ENCODE data around the gene SLC7A6. TPM values are rescaled to one million over a fixed set of nuclear protein-coding genes. Genes with fewer than 3 reads are reported as not detected.

The SLC7A6 gene
- total RNA-seq, 4 donors from 2014 or later = 73.1 to 116 (median 85.7) TPM

GRCh38 chr16:68235108-68235886 is 29.0 kb upstream of the SLC7A6 start:
- H3K36me3 ChIP-seq = peaks cover 19 to 23% of the 10 kb centered on the region in 2 donors
- peak; percentile 79 to 85 for DNase-seq
- WGBS, 2 donors = 21 to 35% methylated on average over 22 to 31 of the region's 73 CpGs
- H3K4me1 ChIP-seq = peaks cover 31 to 39% of the 10 kb centered on the region in 2 donors
- peak overlapping the region; percentile 88 to 96 (median 91) for H3K27ac ChIP-seq
- no peak for TF ChIP-seq POLR2A (IDR thresholded peaks at IDR 0.05)
- TF ChIP-seq CTCF (IDR thresholded peaks at IDR 0.05) = peak in 2 of 6 experiments; percentile 13 to 16
- peak overlapping the region; percentile 3 to 68 (median 50) for H3K4me3 ChIP-seq (replicated peaks in 1 of 3)
- H3K27me3 ChIP-seq = no peaks in the 10 kb centered on the region
- intact Hi-C loops (cut with DNase I) = loop anchor here (10.0 kb wide), 1 partner anchor 240 kb away; the partner anchor contains the start of gene DPEP2
- H3K9me3 ChIP-seq = no peaks in the 10 kb centered on the region

GRCh38 chr16:68235887-68236136 is 28.5 kb upstream of the SLC7A6 start, which contains the start of gene ESRP2:
ESRP2 (minus strand) TSS chr16:68236127; CDS start chr16:68236045, 82 bp downstream.
- no peaks in the 10 kb centered on the region for H3K9me3 ChIP-seq
- peak within 1 kb of the TSS; percentile 91 to 96 (median 95) for H3K27ac ChIP-seq
- H3K4me3 ChIP-seq (replicated peaks in 1 of 3) = peak within 1 kb of the TSS; percentile 30 to 68 (median 50)
- peaks cover 31 to 40% of the 10 kb centered on the region in 2 donors for H3K4me1 ChIP-seq
- no peak for DNase-seq
- 5% methylated on average over 28 of the region's 36 CpGs; no CpG with 5 or more reads in 1 of the 2 donors for WGBS, 2 donors
- H3K27me3 ChIP-seq = no peaks in the 10 kb centered on the region
- peaks cover 15 to 18% of the 10 kb centered on the region in 2 donors for H3K36me3 ChIP-seq
- TF ChIP-seq POLR2A (IDR thresholded peaks at IDR 0.05) (no peak), CTCF (IDR thresholded peaks at IDR 0.05) (no peak)
- intact Hi-C loops (cut with DNase I) = loop anchor here (10.0 kb wide), 1 partner anchor 241 kb away; the partner anchor contains the start of gene DPEP2

GRCh38 chr16:68236137-68236825 is 28.0 kb upstream of the SLC7A6 start:
- peak overlapping the region; percentile 91 to 96 (median 95) for H3K27ac ChIP-seq
- no peaks in the 10 kb centered on the region for H3K9me3 ChIP-seq
- intact Hi-C loops (cut with DNase I) = loop anchor here (10.0 kb wide), 1 partner anchor 241 kb away; the partner anchor contains the start of gene DPEP2
- no peaks in the 10 kb centered on the region for H3K27me3 ChIP-seq
- peak overlapping the region; percentile 30 to 68 (median 41) for H3K4me3 ChIP-seq (replicated peaks in 1 of 3)
- peaks cover 31 to 40% of the 10 kb centered on the region in 2 donors for H3K4me1 ChIP-seq
- TF ChIP-seq POLR2A (IDR thresholded peaks at IDR 0.05) (peak; percentile 96 to 97), CTCF (IDR thresholded peaks at IDR 0.05) (no peak)
- DNase-seq = peak; percentile 94 to 95
- WGBS, 2 donors = 16 to 23% methylated on average over 14 to 15 of the region's 45 CpGs
- H3K36me3 ChIP-seq = peaks cover 12 to 13% of the 10 kb centered on the region in 2 donors

GRCh38 chr16:68236826-68237242 is 27.5 kb upstream of the SLC7A6 start:
- Histone ChIP-seq H3K4me1 (peaks cover 31 to 40% of the 10 kb centered on the region in 2 donors), H3K27ac (peak overlapping the region; percentile 90 to 96 (median 95)), H3K27me3 (no peaks in the 10 kb centered on the region), H3K4me3 (replicated peaks in 1 of 3) (peak overlapping the region in 2 of 3 donors; percentile 32 to 68), H3K9me3 (no peaks in the 10 kb centered on the region), H3K36me3 (peaks cover 6 to 9% of the 10 kb centered on the region in 2 donors)
- intact Hi-C loops (cut with DNase I) = loop anchor here (10.0 kb wide), 1 partner anchor 242 kb away; the partner anchor contains the start of gene DPEP2
- no peak for DNase-seq
- TF ChIP-seq CTCF (IDR thresholded peaks at IDR 0.05) (no peak), POLR2A (IDR thresholded peaks at IDR 0.05) (no peak)
- WGBS, 2 donors = 10 to 19% methylated on average over 17 to 21 of the region's 21 CpGs

Data from thyroid gland (tissue), 4 donors.